Osteoblast (primary cell): ENCODE data around the gene H2BK1. TPM values are rescaled to one million over a fixed set of nuclear protein-coding genes. Genes with fewer than 3 reads are reported as not detected.

Experiments used
- DNase-seq: peaks from one replicate; pipeline ENCODE4 v3.0.0; 2011; ENCODE audit warnings: low spot score, mixed read lengths; ENCODE audit not compliant: insufficient read length; ENCODE audit errors: missing footprints
- H2AFZ ChIP-seq: 2 replicates; pipeline ENCODE4 v1.6.0; 2011; ENCODE audit warnings: mild to moderate bottlenecking, low read length
- H3K27ac ChIP-seq: 2 replicates; pipeline ENCODE4 v1.5.1; 2011; ENCODE audit warnings: mild to moderate bottlenecking, low read depth, low read length, moderate library complexity
- H3K27me3 ChIP-seq: 2 replicates; pipeline ENCODE4 v1.6.0; 2012; ENCODE audit warnings: mild to moderate bottlenecking, control low read depth, inconsistent platforms, low read length, moderate library complexity; ENCODE audit not compliant: insufficient read depth
- H3K36me3 ChIP-seq: 2 replicates; pipeline ENCODE4 v1.5.1; 2011; ENCODE audit warnings: mild to moderate bottlenecking, low read length, control low read depth, moderate library complexity; ENCODE audit not compliant: insufficient read depth
- H3K4me1 ChIP-seq: 2 replicates; pipeline ENCODE4 v1.5.1; 2011; ENCODE audit warnings: mild to moderate bottlenecking, low read length, control low read depth, moderate library complexity; ENCODE audit not compliant: insufficient read depth
- H3K4me2 ChIP-seq: 2 replicates; pipeline ENCODE4 v1.6.0; 2011; ENCODE audit warnings: mild to moderate bottlenecking, low read length; ENCODE audit not compliant: insufficient read depth
- H3K4me3 ChIP-seq: fragments of 200-600 bp; sonication (generic); 3 replicates; pipeline ENCODE4 v1.5.1; 2012; ENCODE audit warnings: mild to moderate bottlenecking, low read length, inconsistent platforms; ENCODE audit not compliant: insufficient read depth
- H3K79me2 ChIP-seq: 2 replicates; pipeline ENCODE4 v1.6.0; 2012; ENCODE audit warnings: mild to moderate bottlenecking, low read length, control low read depth, inconsistent platforms; ENCODE audit not compliant: insufficient read depth
- H3K9me3 ChIP-seq: 2 replicates; pipeline ENCODE4 v1.5.1; 2011; ENCODE audit warnings: low read depth, low read length, control low read depth
- H4K20me1 ChIP-seq: 2 replicates; pipeline ENCODE4 v1.6.0; 2012; ENCODE audit warnings: mild to moderate bottlenecking, low read length, control low read depth; ENCODE audit not compliant: insufficient read depth
- total RNA-seq: library from RNA; depleted of rRNA; stranded (reverse); fragments of >200 nt; gene quantifications from 2 replicates; pipeline ENCODE4 v1.2.3, GENCODE V29; 2012
- TF ChIP-seq, protein P1 (sequence below): IDR thresholded peaks from 2 replicates; pipeline ENCODE4 v1.5.1; 2011; ENCODE audit warnings: mild to moderate bottlenecking, low read depth, low read length, moderate library complexity; ENCODE audit errors: extremely low read depth

The H2BK1 gene
- total RNA-seq, 1 donor = not detected

DNA sequence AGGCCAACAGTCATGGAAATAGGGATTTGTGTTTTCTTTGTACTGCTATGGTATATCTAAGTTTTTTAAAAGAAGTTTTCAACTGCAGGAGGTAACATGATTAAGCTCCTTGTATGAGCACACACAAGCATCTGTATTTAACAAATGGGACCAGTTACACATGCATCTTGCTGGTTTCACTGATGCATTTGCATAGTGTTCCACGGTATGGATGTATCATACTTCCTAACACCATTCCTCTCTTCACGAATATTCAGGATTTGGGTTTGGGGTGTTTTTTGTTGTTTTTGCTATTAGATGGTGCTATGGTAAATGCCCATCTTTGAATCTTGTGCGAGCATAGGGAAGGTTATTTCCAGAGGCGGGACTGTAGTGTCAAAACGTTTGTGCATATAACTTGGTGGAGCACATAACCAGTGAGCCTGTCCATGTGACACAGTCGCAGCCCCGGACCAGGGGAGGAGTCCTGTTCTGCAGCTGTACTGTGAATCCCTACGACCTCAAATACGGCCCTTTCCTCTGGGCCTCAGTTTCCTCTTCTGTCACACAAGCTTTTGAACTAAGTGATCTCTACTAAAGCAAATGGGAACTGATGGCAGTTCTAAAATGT, 1.9 kb downstream of the H2BK1 start:
- H3K79me2 ChIP-seq = no peaks in the 10 kb centered on the region
- H3K9me3 ChIP-seq = no peaks in the 10 kb centered on the region
- H3K27me3 ChIP-seq = peaks cover 30% of the 10 kb centered on the region
- H3K4me3 ChIP-seq = no peak overlapping the region
- TF ChIP-seq, protein P1, sequence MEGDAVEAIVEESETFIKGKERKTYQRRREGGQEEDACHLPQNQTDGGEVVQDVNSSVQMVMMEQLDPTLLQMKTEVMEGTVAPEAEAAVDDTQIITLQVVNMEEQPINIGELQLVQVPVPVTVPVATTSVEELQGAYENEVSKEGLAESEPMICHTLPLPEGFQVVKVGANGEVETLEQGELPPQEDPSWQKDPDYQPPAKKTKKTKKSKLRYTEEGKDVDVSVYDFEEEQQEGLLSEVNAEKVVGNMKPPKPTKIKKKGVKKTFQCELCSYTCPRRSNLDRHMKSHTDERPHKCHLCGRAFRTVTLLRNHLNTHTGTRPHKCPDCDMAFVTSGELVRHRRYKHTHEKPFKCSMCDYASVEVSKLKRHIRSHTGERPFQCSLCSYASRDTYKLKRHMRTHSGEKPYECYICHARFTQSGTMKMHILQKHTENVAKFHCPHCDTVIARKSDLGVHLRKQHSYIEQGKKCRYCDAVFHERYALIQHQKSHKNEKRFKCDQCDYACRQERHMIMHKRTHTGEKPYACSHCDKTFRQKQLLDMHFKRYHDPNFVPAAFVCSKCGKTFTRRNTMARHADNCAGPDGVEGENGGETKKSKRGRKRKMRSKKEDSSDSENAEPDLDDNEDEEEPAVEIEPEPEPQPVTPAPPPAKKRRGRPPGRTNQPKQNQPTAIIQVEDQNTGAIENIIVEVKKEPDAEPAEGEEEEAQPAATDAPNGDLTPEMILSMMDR = no peak
- H3K36me3 ChIP-seq = peaks cover 4% of the 10 kb centered on the region
- no peaks in the 10 kb centered on the region for H3K4me1 ChIP-seq
- DNase-seq = no peak
- no peak overlapping the region for H2AFZ ChIP-seq
- H4K20me1 ChIP-seq = peaks cover 3% of the 10 kb centered on the region
- H3K27ac ChIP-seq = no peak overlapping the region
- no peak overlapping the region for H3K4me2 ChIP-seq

DNA sequence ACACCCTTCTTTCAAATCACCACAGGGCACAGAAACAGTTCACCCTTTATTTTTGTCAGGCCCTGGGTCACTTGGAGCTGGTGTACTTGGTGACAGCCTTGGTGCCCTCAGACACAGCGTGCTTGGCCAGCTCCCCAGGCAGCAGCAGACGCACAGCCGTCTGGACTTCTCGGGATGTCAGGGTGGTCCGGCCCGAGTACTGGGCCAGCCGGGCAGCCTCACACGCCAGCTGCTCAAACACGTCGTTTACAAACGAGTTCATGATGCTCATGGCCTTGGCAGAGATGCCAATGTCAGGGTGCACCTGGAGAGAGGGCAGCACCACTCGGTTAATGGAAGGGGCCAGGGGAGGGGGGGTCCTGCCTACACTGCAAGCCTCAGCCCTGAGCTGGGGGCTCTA, 2.5 kb downstream of the H2BK1 start:
- Histone ChIP-seq H3K4me2 (no peak overlapping the region), H3K79me2 (no peaks in the 10 kb centered on the region), H3K4me1 (no peaks in the 10 kb centered on the region), H3K36me3 (peaks cover 4% of the 10 kb centered on the region), H4K20me1 (peaks cover 3% of the 10 kb centered on the region), H3K4me3 (no peak overlapping the region), H3K27ac (no peak overlapping the region), H2AFZ (no peak overlapping the region), H3K27me3 (peaks cover 36% of the 10 kb centered on the region), H3K9me3 (no peaks in the 10 kb centered on the region)
- TF ChIP-seq, protein P1 = no peak
- DNase-seq = no peak

DNA sequence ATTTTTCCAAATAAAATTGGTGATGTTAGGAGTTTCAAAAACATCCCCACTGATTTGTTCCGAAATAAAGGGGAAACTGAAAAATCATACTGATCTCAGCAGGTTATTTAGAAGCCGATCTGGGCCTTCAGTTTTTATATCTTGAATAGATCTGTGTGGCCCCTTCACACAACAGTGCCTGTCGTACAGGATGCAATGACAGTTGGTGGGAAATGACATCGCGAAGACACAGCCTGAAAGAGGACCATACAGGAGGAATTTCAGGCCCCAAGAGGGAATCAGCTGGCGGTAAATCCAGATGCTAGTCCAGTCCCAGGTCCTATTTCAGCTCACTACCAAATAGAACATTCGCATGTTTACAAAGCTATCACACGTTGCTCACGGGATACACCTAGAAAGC, 3.0 kb downstream of the H2BK1 start:
- no peak overlapping the region for H3K4me2 ChIP-seq
- H3K27ac ChIP-seq = no peak overlapping the region
- H4K20me1 ChIP-seq = peaks cover 3% of the 10 kb centered on the region
- no peaks in the 10 kb centered on the region for H3K9me3 ChIP-seq
- TF ChIP-seq, protein P1 = no peak
- peak; percentile 65 for DNase-seq
- H3K27me3 ChIP-seq = peaks cover 39% of the 10 kb centered on the region
- H2AFZ ChIP-seq = no peak overlapping the region
- no peaks in the 10 kb centered on the region for H3K4me1 ChIP-seq
- no peaks in the 10 kb centered on the region for H3K79me2 ChIP-seq
- no peak overlapping the region for H3K4me3 ChIP-seq
- H3K36me3 ChIP-seq = peaks cover 4% of the 10 kb centered on the region

DNA sequence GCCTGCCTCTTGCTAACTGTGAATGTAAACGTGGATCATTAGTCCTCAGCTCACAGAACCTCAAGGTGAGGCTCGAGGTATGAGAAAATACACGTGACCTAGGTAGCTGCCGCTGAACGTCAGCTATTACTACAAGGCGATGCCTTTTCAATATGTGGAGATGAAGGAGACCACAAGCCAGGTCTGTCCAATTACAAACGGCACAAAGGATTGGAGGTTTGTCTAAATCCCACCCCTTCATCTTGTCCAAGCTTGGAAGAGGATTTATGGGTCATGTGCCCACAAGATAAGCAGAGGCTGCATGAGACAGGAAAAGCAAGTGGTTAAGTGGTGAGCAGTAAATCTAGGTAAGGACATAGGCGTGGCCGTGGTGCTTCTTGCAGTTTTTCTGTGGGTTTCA, 3.4 kb downstream of the H2BK1 start:
- H3K4me3 ChIP-seq = no peak overlapping the region
- H3K36me3 ChIP-seq = peaks cover 2% of the 10 kb centered on the region
- no peak overlapping the region for H3K4me2 ChIP-seq
- H2AFZ ChIP-seq = no peak overlapping the region
- TF ChIP-seq, protein P1 = no peak
- peak; percentile 30 for DNase-seq
- H4K20me1 ChIP-seq = peaks cover 3% of the 10 kb centered on the region
- H3K27ac ChIP-seq = no peak overlapping the region
- H3K4me1 ChIP-seq = no peaks in the 10 kb centered on the region
- H3K9me3 ChIP-seq = no peaks in the 10 kb centered on the region
- H3K79me2 ChIP-seq = no peaks in the 10 kb centered on the region
- peaks cover 43% of the 10 kb centered on the region for H3K27me3 ChIP-seq
